OCI-LY7 (cell line): Measurements from ENCODE around the gene PPIH. TPM values are rescaled to one million over a fixed set of nuclear protein-coding genes. Genes with fewer than 3 reads are reported as not detected.
"Not testable (repeated sequence)": the region's sequence is repeated elsewhere in the genome, so short reads cannot be mapped to it uniquely, and the experiment has no call there.

Experiments used
- BruUV-seq: library from RNA; stranded (reverse); fragments of 400-500 nt; replicated peaks from 2 replicates; lab custom pipeline; 2021; lab: Mats Ljungman, UMichigan
- CTCF ChIA-PET: fragments of 300-600 bp; sonication (Branson Sonifier 250); formaldehyde crosslinking; loops from one replicate; lab custom pipeline; 2022; ENCODE audit warnings: antibody characterized with exemption; ENCODE audit not compliant: unreplicated experiment; lab: Charles Lee
- POLR2A ChIA-PET: fragments of 300-600 bp; sonication (Branson Sonifier 250); formaldehyde crosslinking; loops from one replicate; lab custom pipeline; 2022; ENCODE audit warnings: antibody characterized with exemption; lab: Charles Lee
- DNase-seq: peaks from one replicate; pipeline ENCODE4 v3.0.0-alpha.2; 2015; ENCODE audit warnings: low spot score
- H2AFZ ChIP-seq: fragments of 200-600 bp; sonication (generic), shearing (Covaris generic); 2 replicates; pipeline ENCODE4 v1.6.1; 2014; ENCODE audit warnings: mild to moderate bottlenecking, antibody characterized with exemption, low read length, moderate library complexity
- H3K27ac ChIP-seq: fragments of 200-600 bp; sonication (generic); 2 replicates; pipeline ENCODE4 v1.5.1; 2014; ENCODE audit warnings: mixed run types, low read depth, mild to moderate bottlenecking, moderate library complexity, low read length, inconsistent platforms; ENCODE audit not compliant: poor library complexity, severe bottlenecking
- H3K36me3 ChIP-seq: fragments of 200-600 bp; sonication (generic); 2 replicates; pipeline ENCODE4 v1.6.1; 2014; ENCODE audit warnings: mild to moderate bottlenecking, antibody characterized with exemption, low read length, moderate library complexity, mixed read lengths; ENCODE audit not compliant: insufficient read depth
- H3K4me1 ChIP-seq: fragments of 200-600 bp; sonication (generic); 2 replicates; pipeline ENCODE4 v1.5.1; 2014; ENCODE audit warnings: mild to moderate bottlenecking, low read length; ENCODE audit not compliant: insufficient read depth, poor library complexity, severe bottlenecking
- H3K4me2 ChIP-seq: fragments of 200-600 bp; sonication (generic); 2 replicates; pipeline ENCODE4 v1.6.1; 2014; ENCODE audit warnings: mild to moderate bottlenecking, low read length
- H3K4me3 ChIP-seq: fragments of 200-600 bp; sonication (generic); 2 replicates; pipeline ENCODE4 v1.5.1; 2014; ENCODE audit warnings: mild to moderate bottlenecking, low read depth, low read length; ENCODE audit not compliant: poor library complexity, severe bottlenecking
- H3K79me2 ChIP-seq: fragments of 200-600 bp; sonication (generic); 2 replicates; pipeline ENCODE4 v1.6.1; 2016; ENCODE audit warnings: low read depth, mild to moderate bottlenecking, low read length, moderate library complexity, mixed read lengths; ENCODE audit not compliant: insufficient read depth
- H3K9me2 ChIP-seq: fragments of 200-600 bp; sonication (generic); 2 replicates; pipeline ENCODE4 v1.6.1; 2016; ENCODE audit warnings: mild to moderate bottlenecking, low read length, mixed read lengths; ENCODE audit not compliant: insufficient read depth
- H3K9me3 ChIP-seq: fragments of 200-600 bp; sonication (generic); 2 replicates; pipeline ENCODE4 v1.6.1; 2014; ENCODE audit warnings: mild to moderate bottlenecking, mixed run types, low read length, mixed read lengths
- H4K20me1 ChIP-seq: fragments of 200-600 bp; sonication (generic); 2 replicates; pipeline ENCODE4 v1.6.1; 2014; ENCODE audit warnings: mild to moderate bottlenecking, antibody characterized with exemption, low read length, moderate library complexity, mixed read lengths; ENCODE audit not compliant: insufficient read depth
- EZH2phosphoT487 ChIP-seq: fragments of 200-600 bp; sonication (generic); IDR thresholded peaks from 2 replicates; pipeline ENCODE4 v1.6.1; 2018; ENCODE audit warnings: low read depth, borderline replicate concordance, mild to moderate bottlenecking, mixed run types, antibody characterized with exemption, low read length, moderate library complexity, mixed read lengths
- intact Hi-C: fragments of 100-400 bp; cut with micrococcal nuclease; formaldehyde crosslinking; loops from one replicate; pipeline ENCODE4 v1.10.0; 2022; ENCODE audit not compliant: unreplicated experiment
- total RNA-seq, 2 experiments: library from RNA; depleted of rRNA in 1 of 2; stranded (reverse); fragments of >200 nt in 1 of 2; shearing (Covaris generic) in 1 of 2; gene quantifications; 2 replicates each; pipeline ENCODE4 v1.2.3, GENCODE V29; 2014 to 2022
- TF ChIP-seq, protein P1 (sequence below): fragments of 200-600 bp; sonication (generic); conservative IDR thresholded peaks from 2 replicates; pipeline ENCODE4 v1.5.1; 2014; ENCODE audit warnings: mild to moderate bottlenecking, antibody characterized with exemption, low read length, moderate library complexity, mixed read lengths

The PPIH gene
- total RNA-seq, 2 experiments from 2014 or later = 74.4 to 100 TPM

GRCh38 chr1:42713293-42713692 lies 55.1 kb downstream of the PPIH start:
- Histone ChIP-seq H3K4me1 (no peaks in the 10 kb centered on the region), H3K27ac (no peak overlapping the region), H3K79me2 (peaks cover 33% of the 10 kb centered on the region; the same call in 1 of the 2 replicates), H3K4me3 (no peak overlapping the region), H3K4me2 (no peak overlapping the region), H4K20me1 (no peaks in the 10 kb centered on the region), H3K9me2 (no peaks in the 10 kb centered on the region), H3K36me3 (peaks cover 97% of the 10 kb centered on the region), H2AFZ (no peak overlapping the region), H3K9me3 (peaks cover 16% of the 10 kb centered on the region)
- CTCF ChIA-PET = no interaction called here
- no TSS peak for BruUV-seq
- POLR2A ChIA-PET = interaction anchor here (0.7 kb wide), 1 partner anchor 231 kb away, joined by 3 read pairs; no protein-coding TSS in a partner anchor
- DNase-seq = no peak
- no peak for TF ChIP-seq EZH2phosphoT487
- TF ChIP-seq, protein P1, sequence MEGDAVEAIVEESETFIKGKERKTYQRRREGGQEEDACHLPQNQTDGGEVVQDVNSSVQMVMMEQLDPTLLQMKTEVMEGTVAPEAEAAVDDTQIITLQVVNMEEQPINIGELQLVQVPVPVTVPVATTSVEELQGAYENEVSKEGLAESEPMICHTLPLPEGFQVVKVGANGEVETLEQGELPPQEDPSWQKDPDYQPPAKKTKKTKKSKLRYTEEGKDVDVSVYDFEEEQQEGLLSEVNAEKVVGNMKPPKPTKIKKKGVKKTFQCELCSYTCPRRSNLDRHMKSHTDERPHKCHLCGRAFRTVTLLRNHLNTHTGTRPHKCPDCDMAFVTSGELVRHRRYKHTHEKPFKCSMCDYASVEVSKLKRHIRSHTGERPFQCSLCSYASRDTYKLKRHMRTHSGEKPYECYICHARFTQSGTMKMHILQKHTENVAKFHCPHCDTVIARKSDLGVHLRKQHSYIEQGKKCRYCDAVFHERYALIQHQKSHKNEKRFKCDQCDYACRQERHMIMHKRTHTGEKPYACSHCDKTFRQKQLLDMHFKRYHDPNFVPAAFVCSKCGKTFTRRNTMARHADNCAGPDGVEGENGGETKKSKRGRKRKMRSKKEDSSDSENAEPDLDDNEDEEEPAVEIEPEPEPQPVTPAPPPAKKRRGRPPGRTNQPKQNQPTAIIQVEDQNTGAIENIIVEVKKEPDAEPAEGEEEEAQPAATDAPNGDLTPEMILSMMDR = no peak
- intact Hi-C loops = no loop called here

GRCh38 chr1:42714441-42714840 lies 56.2 kb downstream of the PPIH start:
- Histone ChIP-seq H3K36me3 (peaks cover 97% of the 10 kb centered on the region), H3K9me3 (peaks cover 16% of the 10 kb centered on the region), H3K79me2 (peaks cover 33% of the 10 kb centered on the region; the same call in 1 of the 2 replicates)
- H4K20me1 ChIP-seq, H3K4me1 ChIP-seq, BruUV-seq, CTCF ChIA-PET, H3K27ac ChIP-seq, H3K4me3 ChIP-seq, H3K4me2 ChIP-seq, H2AFZ ChIP-seq, intact Hi-C loops, H3K9me2 ChIP-seq: not testable (repeated sequence)
- peak; percentile 24 for DNase-seq
- POLR2A ChIA-PET = interaction anchor here (0.7 to 0.8 kb wide), 3 partner anchors 12 to 218 kb away, joined by 3 to 4 read pairs (median 4); no protein-coding TSS in a partner anchor

DNA sequence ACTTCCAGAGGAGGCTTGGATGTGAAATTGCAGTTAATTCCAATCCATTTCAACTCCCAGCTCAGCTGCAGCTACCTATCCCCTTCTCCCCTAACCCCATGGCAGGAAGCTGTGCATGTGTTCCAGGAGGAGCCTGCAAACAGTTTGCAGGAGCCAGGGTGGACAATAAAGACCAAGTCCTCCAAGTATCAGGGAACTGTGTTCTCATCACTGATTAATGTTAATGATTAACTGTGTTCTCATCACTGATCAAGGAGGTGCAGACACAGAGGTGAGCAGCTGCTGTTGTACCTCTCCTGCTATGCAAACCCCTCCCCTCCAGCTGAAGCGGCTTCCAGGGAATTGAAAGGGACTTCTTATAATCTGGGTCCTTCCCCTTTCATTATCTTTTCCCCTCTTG lies 62.6 kb downstream of the PPIH start:
- BruUV-seq = no TSS peak
- no peak overlapping the region for H2AFZ ChIP-seq
- intact Hi-C loops = no loop called here
- no peaks in the 10 kb centered on the region for H3K9me2 ChIP-seq
- H3K4me3 ChIP-seq = no peak overlapping the region
- H3K4me2 ChIP-seq = no peak overlapping the region
- no peak for DNase-seq
- TF ChIP-seq, protein P1 = no peak
- no peak for TF ChIP-seq EZH2phosphoT487
- no peaks in the 10 kb centered on the region for H4K20me1 ChIP-seq
- no peaks in the 10 kb centered on the region for H3K4me1 ChIP-seq
- no peak overlapping the region for H3K27ac ChIP-seq
- CTCF ChIA-PET = no interaction called here
- POLR2A ChIA-PET = no interaction called here
- no peaks in the 10 kb centered on the region for H3K9me3 ChIP-seq
- no peaks in the 10 kb centered on the region for H3K79me2 ChIP-seq
- H3K36me3 ChIP-seq = peaks cover 34% of the 10 kb centered on the region
